Thyroid gland (tissue), 4 donors: ENCODE measurements around the gene EML1. TPM values are rescaled to one million over a fixed set of nuclear protein-coding genes. Genes with fewer than 3 reads are reported as not detected.

Experiments used
- DNase-seq, 2 donors: peaks; one replicate each; pipeline ENCODE4 v3.0.0-alpha.2; 2019
- H3K27ac ChIP-seq, 3 donors: fragments of 200-600 bp; sonication (generic); 1 replicate in 2 of 3; 2 replicates in 1 of 3; pipeline ENCODE4 v1.5.1; 2016 to 2019; ENCODE audit warnings: mild to moderate bottlenecking in 1 of 3, moderate library complexity in 1 of 3
- H3K27me3 ChIP-seq: fragments of 200-600 bp; sonication (generic); one replicate; pipeline ENCODE4 v1.5.1; 2019
- H3K36me3 ChIP-seq, 2 donors: fragments of 200-600 bp; sonication (generic); one replicate each; pipeline ENCODE4 v1.5.1; 2016 to 2019
- H3K4me1 ChIP-seq, 2 donors: fragments of 200-600 bp; sonication (generic); one replicate each; pipeline ENCODE4 v1.5.1; 2017 to 2019
- H3K4me3 ChIP-seq, 3 donors: fragments of 200-600 bp; sonication (generic); replicated peaks in 1 of 3; 1 replicate in 2 of 3; 2 replicates in 1 of 3; pipeline ENCODE4 v1.5.1; 2016; ENCODE audit warnings: mild to moderate bottlenecking in 1 of 3
- H3K9me3 ChIP-seq: fragments of 200-600 bp; sonication (generic); one replicate; pipeline ENCODE4 v1.5.1; 2017
- POLR2A ChIP-seq, 2 donors: fragments of 450-650 bp; IDR thresholded peaks; one replicate each; pipeline ENCODE4 v1.6.1; 2017; ENCODE audit warnings: antibody characterized with exemption in 2 of 2, mild to moderate bottlenecking in 2 of 2, moderate library complexity in 1 of 2
- WGBS, 2 donors: methylation state at CpG; one replicate each; pipeline ENCODE4 v1.1.5; 2017; 5-methylcytosine and 5-hydroxymethylcytosine counted together
- intact Hi-C: fragments of 100-400 bp; cut with DNase I; formaldehyde crosslinking; loops from one replicate; pipeline ENCODE4 v1.15.1; 2023
- total RNA-seq, 4 donors: library from RNA; depleted of rRNA; stranded (reverse); fragments of >200 nt; gene quantifications; one replicate each; pipeline ENCODE4 v1.2.3, GENCODE V29; 2016
- TF ChIP-seq, protein P1 (sequence below), 6 experiments: fragments of 200-600 bp in 3 of 6; fragments of 450-650 bp in 3 of 6; sonication (generic) in 3 of 6; IDR thresholded peaks; one replicate each; pipeline ENCODE4 v1.5.1; 2016 to 2019; ENCODE audit warnings: antibody characterized with exemption in 6 of 6, mild to moderate bottlenecking in 2 of 6, inconsistent platforms in 1 of 6, moderate library complexity in 1 of 6

Gene EML1
- total RNA-seq, 4 donors from 2014 or later = 24.2 to 58.7 (median 37.9) TPM

DNA sequence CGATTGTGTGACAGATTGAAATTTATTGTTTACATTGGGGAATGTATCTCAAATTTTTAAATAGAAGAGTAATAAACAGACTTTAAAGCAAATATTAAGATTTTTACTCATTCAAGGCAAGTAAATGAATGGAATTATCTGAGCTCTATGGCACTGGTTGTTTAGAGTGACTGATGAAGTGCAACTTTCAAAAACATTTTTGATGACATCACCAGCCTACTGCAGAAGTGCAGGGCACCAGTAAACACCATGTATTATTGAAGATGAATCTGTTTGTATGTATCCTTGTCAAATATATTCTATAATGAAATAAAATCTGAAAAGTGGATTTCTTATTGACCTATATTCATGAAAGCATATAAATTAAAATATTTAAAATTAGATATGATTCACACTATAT is 148.0 kb downstream of the EML1 start:
- intact Hi-C loops = no loop called here
- no peak for DNase-seq
- Histone ChIP-seq H3K27me3 (no peaks in the 10 kb centered on the region), H3K4me3 (no peak overlapping the region), H3K4me1 (peaks cover 8 to 17% of the 10 kb centered on the region in 2 donors), H3K27ac (no peak overlapping the region), H3K36me3 (peaks cover 4 to 12% of the 10 kb centered on the region in 2 donors), H3K9me3 (no peaks in the 10 kb centered on the region)
- WGBS, 2 donors = 52 to 85% methylated on average over 1 of the region's 1 CpG
- TF ChIP-seq, protein P1, sequence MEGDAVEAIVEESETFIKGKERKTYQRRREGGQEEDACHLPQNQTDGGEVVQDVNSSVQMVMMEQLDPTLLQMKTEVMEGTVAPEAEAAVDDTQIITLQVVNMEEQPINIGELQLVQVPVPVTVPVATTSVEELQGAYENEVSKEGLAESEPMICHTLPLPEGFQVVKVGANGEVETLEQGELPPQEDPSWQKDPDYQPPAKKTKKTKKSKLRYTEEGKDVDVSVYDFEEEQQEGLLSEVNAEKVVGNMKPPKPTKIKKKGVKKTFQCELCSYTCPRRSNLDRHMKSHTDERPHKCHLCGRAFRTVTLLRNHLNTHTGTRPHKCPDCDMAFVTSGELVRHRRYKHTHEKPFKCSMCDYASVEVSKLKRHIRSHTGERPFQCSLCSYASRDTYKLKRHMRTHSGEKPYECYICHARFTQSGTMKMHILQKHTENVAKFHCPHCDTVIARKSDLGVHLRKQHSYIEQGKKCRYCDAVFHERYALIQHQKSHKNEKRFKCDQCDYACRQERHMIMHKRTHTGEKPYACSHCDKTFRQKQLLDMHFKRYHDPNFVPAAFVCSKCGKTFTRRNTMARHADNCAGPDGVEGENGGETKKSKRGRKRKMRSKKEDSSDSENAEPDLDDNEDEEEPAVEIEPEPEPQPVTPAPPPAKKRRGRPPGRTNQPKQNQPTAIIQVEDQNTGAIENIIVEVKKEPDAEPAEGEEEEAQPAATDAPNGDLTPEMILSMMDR (IDR thresholded peaks at IDR 0.05) = no peak
- TF ChIP-seq POLR2A (IDR thresholded peaks at IDR 0.05) = no peak

DNA sequence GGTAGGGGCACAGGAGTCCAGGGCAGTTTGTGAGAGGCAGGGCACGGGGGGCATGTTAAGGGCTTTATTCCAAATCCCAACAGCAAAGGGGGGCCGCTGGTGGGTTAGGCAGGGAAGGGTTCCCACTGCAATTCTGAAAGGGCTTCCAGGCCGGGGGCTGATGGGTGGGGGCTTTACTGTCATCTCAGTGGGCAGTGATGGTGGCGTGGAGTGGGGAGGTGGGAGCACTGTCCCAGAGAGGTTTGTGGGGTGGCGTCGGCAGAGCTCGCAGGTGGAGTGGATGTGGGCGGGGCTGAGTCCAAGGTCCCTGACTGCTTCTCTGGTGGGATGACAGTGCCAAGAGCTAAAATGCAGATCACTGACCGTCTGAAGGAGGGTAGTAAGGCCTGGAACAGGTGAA is 150.4 kb downstream of the EML1 start:
- TF ChIP-seq POLR2A (IDR thresholded peaks at IDR 0.05) = no peak
- TF ChIP-seq, protein P1 (IDR thresholded peaks at IDR 0.05) = no peak
- no peak for DNase-seq
- H3K27ac ChIP-seq = no peak overlapping the region
- peaks cover 12 to 26% of the 10 kb centered on the region in 2 donors for H3K4me1 ChIP-seq
- intact Hi-C loops = no loop called here
- H3K9me3 ChIP-seq = no peaks in the 10 kb centered on the region
- H3K4me3 ChIP-seq = no peak overlapping the region
- H3K36me3 ChIP-seq = peaks cover 0 to 8% of the 10 kb centered on the region in 2 donors
- H3K27me3 ChIP-seq = no peaks in the 10 kb centered on the region
- WGBS, 2 donors = 88 to 96% methylated on average over 8 to 9 of the region's 9 CpGs

DNA sequence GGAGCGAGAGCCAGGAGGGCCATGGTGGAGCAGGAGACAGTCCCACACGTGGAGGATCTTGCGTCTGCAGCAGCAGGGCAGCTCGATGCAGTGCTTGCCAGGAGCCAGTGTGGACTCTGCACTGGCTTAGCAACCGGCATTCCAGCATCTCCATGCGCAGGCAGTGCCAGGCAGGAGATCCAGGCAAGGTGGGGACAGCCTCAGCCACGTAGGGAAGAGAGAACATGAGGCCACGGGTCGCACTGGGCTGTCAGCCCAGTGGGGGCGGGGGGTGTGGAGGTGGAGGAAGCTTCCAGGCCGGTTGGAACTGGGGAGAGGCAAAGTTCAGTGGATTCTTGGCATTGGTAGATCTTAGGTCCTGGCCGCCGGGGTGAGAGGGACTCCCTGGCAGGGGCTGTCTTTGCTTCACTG is 151.0 kb downstream of the EML1 start:
- Histone ChIP-seq H3K27me3 (no peaks in the 10 kb centered on the region), H3K36me3 (peaks cover 0 to 8% of the 10 kb centered on the region in 2 donors), H3K4me1 (peaks cover 12 to 26% of the 10 kb centered on the region in 2 donors), H3K9me3 (no peaks in the 10 kb centered on the region), H3K27ac (no peak overlapping the region), H3K4me3 (no peak overlapping the region)
- WGBS, 2 donors = 51 to 79% methylated on average over 10 to 13 of the region's 13 CpGs
- peak in 1 of 2 donors; percentile 29 for DNase-seq
- intact Hi-C loops = no loop called here
- TF ChIP-seq POLR2A (IDR thresholded peaks at IDR 0.05) = no peak
- TF ChIP-seq, protein P1 (IDR thresholded peaks at IDR 0.05) = no peak

DNA sequence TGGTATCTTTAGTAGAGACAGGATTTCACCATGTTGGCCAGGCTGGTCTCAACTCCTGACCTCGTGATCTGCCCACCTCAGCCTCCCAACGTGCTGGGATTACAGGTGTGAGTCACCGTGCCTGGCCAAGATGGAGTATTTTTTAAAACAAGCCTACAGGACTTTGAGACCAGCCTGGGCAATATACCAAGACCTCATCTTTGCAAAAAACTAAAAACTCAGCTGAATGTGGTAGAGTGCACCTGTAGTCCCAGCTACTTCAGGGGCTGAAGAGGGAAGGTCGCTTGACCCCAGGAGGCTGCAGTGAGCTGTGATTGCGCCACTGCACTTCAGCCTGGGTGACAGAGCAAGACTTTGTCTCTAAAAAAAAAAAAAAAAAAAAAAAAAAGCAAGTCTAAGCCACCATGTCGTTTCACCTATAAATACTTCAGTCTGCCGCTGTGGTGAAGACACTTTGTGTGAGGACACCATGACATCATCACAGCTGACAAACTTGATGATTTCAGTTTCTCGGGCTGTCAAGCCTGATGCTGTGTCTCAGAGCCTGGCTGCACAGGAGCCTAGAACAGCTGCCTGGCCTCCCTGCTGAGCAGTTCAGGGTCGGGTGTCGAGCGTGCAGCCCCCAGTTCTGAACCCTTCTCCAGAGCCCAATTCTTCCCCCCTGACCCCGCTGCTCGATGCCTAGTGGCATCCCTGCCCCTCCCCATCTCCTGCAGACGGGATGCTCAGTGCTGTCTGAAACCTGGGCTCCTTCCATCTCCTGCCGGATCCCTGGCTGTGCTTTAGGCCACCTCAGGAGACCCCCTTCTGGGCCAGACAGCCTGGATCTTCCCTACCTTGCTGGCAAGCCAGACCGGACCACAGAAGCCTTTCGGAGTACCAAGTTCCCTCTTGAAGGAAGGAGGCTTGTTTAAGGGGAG is 152.8 kb downstream of the EML1 start:
- H3K4me1 ChIP-seq = peaks cover 12 to 30% of the 10 kb centered on the region in 2 donors
- WGBS, 2 donors = 57 to 66% methylated on average over 16 to 17 of the region's 17 CpGs
- DNase-seq = peak in 1 of 2 donors; percentile 19
- no peak overlapping the region for H3K4me3 ChIP-seq
- TF ChIP-seq POLR2A (IDR thresholded peaks at IDR 0.05) = no peak
- TF ChIP-seq, protein P1 (IDR thresholded peaks at IDR 0.05) = no peak
- no peaks in the 10 kb centered on the region for H3K36me3 ChIP-seq
- H3K9me3 ChIP-seq = no peaks in the 10 kb centered on the region
- H3K27me3 ChIP-seq = no peaks in the 10 kb centered on the region
- intact Hi-C loops = no loop called here
- H3K27ac ChIP-seq = no peak overlapping the region
